ENCODE results near the gene CNTNAP2.

CNTNAP2 gene

DNA sequence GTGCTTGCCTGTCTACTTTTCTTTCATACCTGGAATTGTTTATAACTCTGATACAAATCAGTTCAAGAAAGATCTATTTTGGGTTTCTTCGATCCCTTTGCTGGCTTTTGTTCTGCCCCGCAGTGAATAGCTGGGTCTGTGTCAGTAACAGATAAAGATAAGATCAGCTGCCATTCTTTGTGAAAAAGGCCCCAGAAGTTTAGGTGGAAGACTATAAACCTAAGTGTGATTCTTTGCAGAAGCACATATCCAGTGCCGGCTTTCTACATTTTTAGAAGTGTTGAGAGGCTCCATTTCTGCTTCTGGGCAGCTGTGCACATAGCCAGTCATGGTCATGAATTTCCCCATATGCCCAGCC, 1787.6 kb downstream of the CNTNAP2 start (continued):
- TF ChIP-seq, protein P1, sequence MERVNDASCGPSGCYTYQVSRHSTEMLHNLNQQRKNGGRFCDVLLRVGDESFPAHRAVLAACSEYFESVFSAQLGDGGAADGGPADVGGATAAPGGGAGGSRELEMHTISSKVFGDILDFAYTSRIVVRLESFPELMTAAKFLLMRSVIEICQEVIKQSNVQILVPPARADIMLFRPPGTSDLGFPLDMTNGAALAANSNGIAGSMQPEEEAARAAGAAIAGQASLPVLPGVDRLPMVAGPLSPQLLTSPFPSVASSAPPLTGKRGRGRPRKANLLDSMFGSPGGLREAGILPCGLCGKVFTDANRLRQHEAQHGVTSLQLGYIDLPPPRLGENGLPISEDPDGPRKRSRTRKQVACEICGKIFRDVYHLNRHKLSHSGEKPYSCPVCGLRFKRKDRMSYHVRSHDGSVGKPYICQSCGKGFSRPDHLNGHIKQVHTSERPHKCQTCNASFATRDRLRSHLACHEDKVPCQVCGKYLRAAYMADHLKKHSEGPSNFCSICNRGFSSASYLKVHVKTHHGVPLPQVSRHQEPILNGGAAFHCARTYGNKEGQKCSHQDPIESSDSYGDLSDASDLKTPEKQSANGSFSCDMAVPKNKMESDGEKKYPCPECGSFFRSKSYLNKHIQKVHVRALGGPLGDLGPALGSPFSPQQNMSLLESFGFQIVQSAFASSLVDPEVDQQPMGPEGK (tag by site-specific recombination; IDR thresholded peaks at IDR 0.05) = no peak
- TF ChIP-seq ZNF426 (tag by site-specific recombination; IDR thresholded peaks at IDR 0.05) (no peak), ZNF391 (tag by site-specific recombination; IDR thresholded peaks at IDR 0.05; ENCODE audit: borderline replicate concordance, low read depth) (no peak), KLF8 (tag by site-specific recombination; IDR thresholded peaks at IDR 0.05) (no peak), ZNF518A (tag by site-specific recombination; conservative IDR thresholded peaks at IDR 0.05; ENCODE audit: low read depth) (no peak), ZNF214 (tag by site-specific recombination; IDR thresholded peaks at IDR 0.05; ENCODE audit: borderline replicate concordance) (no peak), ZFP3 (tag by site-specific recombination; IDR thresholded peaks at IDR 0.05; ENCODE audit: low read depth) (no peak)
- TF ChIP-seq, protein P2, sequence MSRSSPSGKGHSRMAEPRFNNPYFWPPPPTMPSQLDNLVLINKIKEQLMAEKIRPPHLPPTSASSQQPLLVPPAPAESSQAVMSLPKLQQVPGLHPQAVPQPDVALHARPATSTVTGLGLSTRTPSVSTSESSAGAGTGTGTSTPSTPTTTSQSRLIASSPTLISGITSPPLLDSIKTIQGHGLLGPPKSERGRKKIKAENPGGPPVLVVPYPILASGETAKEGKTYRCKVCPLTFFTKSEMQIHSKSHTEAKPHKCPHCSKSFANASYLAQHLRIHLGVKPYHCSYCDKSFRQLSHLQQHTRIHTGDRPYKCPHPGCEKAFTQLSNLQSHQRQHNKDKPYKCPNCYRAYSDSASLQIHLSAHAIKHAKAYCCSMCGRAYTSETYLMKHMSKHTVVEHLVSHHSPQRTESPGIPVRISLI (tag by site-specific recombination; IDR thresholded peaks at IDR 0.05) = no peak

DNA sequence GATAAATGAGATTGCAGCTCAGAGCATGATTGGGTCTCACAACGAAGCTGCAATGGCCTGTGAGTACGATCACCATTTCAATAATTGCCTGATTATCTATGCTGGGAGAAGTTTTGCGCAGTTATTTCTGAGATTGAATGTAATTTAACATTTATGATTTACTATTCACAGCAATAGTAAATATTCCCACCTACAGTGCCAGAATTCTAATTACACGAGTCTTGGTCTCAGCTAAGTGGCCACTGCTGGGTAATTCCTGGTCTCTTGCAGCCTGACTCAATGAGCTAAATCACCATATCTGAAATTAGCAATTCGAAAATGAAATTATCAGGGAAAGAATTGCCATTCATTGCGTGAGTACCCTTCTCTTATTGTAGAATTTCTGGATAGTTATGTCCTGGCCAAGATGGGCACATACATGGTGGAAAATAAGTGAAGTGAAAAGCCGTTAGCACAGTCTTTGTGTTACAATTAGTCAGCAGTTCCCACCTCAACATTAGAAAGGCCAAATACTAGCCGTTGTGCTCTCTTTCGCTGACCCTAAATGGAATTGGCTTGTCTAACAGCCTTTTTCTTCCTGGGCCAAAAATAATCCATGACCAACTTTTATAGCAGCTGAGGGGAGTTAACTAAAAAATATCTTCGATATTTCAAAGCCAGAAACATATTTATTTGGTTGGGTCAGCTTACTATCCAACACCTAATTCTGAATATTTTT, 1793.0 kb downstream of the CNTNAP2 start:
- ChIA-PET CTCF (no interaction called here), POLR2A (no interaction called here)
- no peaks in the 10 kb centered on the region for H3K9me3 ChIP-seq (ENCODE audit: control insufficient read depth, insufficient read depth, low read depth, low read length)
- no peak overlapping the region for H3K27ac ChIP-seq (ENCODE audit: extremely low read depth, low read depth, low read length)
- H3K4me3 ChIP-seq (ENCODE audit: low read depth, low read length) = no peak overlapping the region
- H3K4me1 ChIP-seq (ENCODE audit: control insufficient read depth, insufficient read depth, low read length) = no peaks in the 10 kb centered on the region
- no peaks in the 10 kb centered on the region for H3K36me3 ChIP-seq (ENCODE audit: control insufficient read depth in 2 of 2, insufficient read depth in 1 of 2, low read length in 2 of 2)
- TF ChIP-seq ZNF549 (tag by site-specific recombination; IDR thresholded peaks at IDR 0.05) (no peak), PRDM10 (tag by site-specific recombination; IDR thresholded peaks at IDR 0.05) (no peak), ZNF600 (tag by site-specific recombination; IDR thresholded peaks at IDR 0.05) (no peak), OVOL3 (tag by site-specific recombination; IDR thresholded peaks at IDR 0.05) (no peak), GLI4 (tag by site-specific recombination; IDR thresholded peaks at IDR 0.05) (no peak), ZNF157 (tag by site-specific recombination; IDR thresholded peaks at IDR 0.05) (no peak), ZNF24 (tag by site-specific recombination; IDR thresholded peaks at IDR 0.05) (no peak), ZNF791 (tag by site-specific recombination; IDR thresholded peaks at IDR 0.05) (no peak), ZNF184 (tag by site-specific recombination; IDR thresholded peaks at IDR 0.05) (no peak), ZIC2 (tag by site-specific recombination; IDR thresholded peaks at IDR 0.05) (no peak)
- TF ChIP-seq, protein P3, sequence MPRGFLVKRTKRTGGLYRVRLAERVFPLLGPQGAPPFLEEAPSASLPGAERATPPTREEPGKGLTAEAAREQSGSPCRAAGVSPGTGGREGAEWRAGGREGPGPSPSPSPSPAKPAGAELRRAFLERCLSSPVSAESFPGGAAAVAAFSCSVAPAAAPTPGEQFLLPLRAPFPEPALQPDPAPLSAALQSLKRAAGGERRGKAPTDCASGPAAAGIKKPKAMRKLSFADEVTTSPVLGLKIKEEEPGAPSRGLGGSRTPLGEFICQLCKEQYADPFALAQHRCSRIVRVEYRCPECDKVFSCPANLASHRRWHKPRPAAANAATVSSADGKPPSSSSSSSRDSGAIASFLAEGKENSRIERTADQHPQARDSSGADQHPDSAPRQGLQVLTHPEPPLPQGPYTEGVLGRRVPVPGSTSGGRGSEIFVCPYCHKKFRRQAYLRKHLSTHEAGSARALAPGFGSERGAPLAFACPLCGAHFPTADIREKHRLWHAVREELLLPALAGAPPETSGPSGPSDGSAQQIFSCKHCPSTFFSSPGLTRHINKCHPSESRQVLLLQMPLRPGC (tag by site-specific recombination; IDR thresholded peaks at IDR 0.05) = no peak
- TF ChIP-seq, protein P4, sequence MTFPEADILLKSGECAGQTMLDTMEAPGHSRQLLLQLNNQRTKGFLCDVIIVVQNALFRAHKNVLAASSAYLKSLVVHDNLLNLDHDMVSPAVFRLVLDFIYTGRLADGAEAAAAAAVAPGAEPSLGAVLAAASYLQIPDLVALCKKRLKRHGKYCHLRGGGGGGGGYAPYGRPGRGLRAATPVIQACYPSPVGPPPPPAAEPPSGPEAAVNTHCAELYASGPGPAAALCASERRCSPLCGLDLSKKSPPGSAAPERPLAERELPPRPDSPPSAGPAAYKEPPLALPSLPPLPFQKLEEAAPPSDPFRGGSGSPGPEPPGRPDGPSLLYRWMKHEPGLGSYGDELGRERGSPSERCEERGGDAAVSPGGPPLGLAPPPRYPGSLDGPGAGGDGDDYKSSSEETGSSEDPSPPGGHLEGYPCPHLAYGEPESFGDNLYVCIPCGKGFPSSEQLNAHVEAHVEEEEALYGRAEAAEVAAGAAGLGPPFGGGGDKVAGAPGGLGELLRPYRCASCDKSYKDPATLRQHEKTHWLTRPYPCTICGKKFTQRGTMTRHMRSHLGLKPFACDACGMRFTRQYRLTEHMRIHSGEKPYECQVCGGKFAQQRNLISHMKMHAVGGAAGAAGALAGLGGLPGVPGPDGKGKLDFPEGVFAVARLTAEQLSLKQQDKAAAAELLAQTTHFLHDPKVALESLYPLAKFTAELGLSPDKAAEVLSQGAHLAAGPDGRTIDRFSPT (tag by site-specific recombination; IDR thresholded peaks at IDR 0.05) = no peak
